Activated CD4-positive, alpha-beta T cell treated with anti-CD3 and anti-CD28 coated beads, Interleukin-2, amount 10 ng/mL, durations not matched to agents 24 days and 14 days (primary cell): Measurements from ENCODE around the gene BICD1. TPM values are rescaled to one million over a fixed set of nuclear protein-coding genes. Genes with fewer than 3 reads are reported as not detected.

Experiments used
- DNase-seq: peaks from one replicate; pipeline ENCODE4 v3.0.0; 2022
- H3K27ac Mint-ChIP-seq: one replicate; pipeline ENCODE4 v1.8.0; 2022; ENCODE audit warnings: mild to moderate bottlenecking, mixed read lengths
- H3K27me3 Mint-ChIP-seq: one replicate; pipeline ENCODE4 v1.8.0; 2022; ENCODE audit warnings: mixed read lengths
- H3K36me3 Mint-ChIP-seq: one replicate; pipeline ENCODE4 v1.8.0; 2022; ENCODE audit warnings: low read depth, mild to moderate bottlenecking, mixed read lengths
- H3K4me1 Mint-ChIP-seq: one replicate; pipeline ENCODE4 v1.8.0; 2021; ENCODE audit warnings: mixed read lengths
- H3K4me3 Mint-ChIP-seq: one replicate; pipeline ENCODE4 v1.8.0; 2022; ENCODE audit warnings: mild to moderate bottlenecking, moderate library complexity, mixed read lengths
- H3K9me3 Mint-ChIP-seq: one replicate; pipeline ENCODE4 v1.8.0; 2021; ENCODE audit warnings: mixed read lengths
- intact Hi-C: fragments of 100-400 bp; cut with micrococcal nuclease; formaldehyde crosslinking; loops from one replicate; pipeline ENCODE4 v1.15.1; 2023
- total RNA-seq: library from RNA; stranded (reverse); gene quantifications from 2 replicates; pipeline ENCODE4 v1.2.3, GENCODE V29; 2022

The BICD1 gene
- total RNA-seq, 1 donor from 2014 or later, result 18.2 TPM

DNA sequence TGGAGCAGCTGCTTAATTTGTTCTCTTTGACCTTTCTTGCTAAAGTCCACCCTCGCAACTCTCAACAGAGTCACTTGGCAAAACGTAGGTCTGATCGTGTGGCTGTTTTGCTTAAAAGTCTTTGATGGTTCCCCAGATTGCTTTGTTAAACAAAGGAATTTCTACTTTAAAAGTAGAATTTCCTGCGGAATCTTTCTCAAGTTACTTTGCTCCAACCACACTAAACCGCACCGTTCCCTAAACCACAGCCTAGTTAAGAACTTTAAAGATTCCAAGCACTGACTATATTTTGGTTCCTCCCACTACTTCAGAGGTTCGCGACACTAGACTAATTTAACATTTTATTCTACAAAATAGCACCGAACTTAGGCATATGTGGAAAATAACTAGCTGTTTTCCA lies 177.9 kb downstream of the BICD1 start:
- intact Hi-C loops, result no loop called here
- Mint-ChIP-seq H3K27me3 (no peaks in the 10 kb centered on the region), H3K27ac (no peak overlapping the region), H3K4me1 (no peaks in the 10 kb centered on the region), H3K4me3 (no peak overlapping the region), H3K36me3 (no peaks in the 10 kb centered on the region), H3K9me3 (no peaks in the 10 kb centered on the region)
- no peak for DNase-seq

DNA sequence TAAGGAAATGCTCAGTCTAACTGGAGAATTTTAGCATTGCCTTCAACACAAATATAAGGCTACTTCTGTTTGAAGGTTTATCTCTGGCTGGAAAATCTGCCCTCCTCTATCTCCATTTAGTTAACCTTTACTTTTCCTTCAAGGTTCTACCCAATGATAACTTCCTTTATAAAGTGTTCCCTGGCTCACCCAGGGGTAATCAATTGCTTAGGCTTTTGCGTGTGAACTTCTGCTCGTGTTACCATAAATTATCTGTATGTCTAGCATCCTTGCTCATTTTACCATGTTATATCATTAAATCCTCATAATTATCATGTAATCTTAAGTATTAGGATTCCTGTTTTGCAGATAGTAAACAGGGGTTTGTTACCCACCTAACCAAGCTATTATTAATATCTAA lies 178.4 kb downstream of the BICD1 start:
- H3K9me3 Mint-ChIP-seq, result no peaks in the 10 kb centered on the region
- H3K4me1 Mint-ChIP-seq, result no peaks in the 10 kb centered on the region
- intact Hi-C loops, result no loop called here
- H3K27me3 Mint-ChIP-seq, result no peaks in the 10 kb centered on the region
- H3K4me3 Mint-ChIP-seq, result no peak overlapping the region
- no peak overlapping the region for H3K27ac Mint-ChIP-seq
- H3K36me3 Mint-ChIP-seq, result no peaks in the 10 kb centered on the region
- no peak for DNase-seq

DNA sequence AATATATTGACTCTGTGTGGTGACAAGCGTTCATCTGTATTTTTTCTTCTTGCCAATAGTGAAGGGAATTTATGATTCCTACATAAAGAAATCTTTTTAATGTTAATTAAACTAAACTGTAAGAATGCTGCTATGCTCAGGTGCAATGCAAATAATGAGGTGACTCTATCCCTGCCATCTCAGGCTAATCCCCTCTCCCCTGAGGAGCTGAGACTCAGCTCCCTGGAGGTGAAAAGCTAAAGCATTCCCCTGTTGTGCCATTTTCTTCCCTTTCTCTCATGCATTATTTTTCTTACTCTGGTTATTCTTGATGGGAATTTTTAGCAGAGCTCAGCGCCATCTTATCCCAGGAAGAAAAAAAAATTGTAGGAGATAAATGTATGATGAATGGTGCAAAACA lies 178.8 kb downstream of the BICD1 start:
- Mint-ChIP-seq H3K4me1 (no peaks in the 10 kb centered on the region), H3K27me3 (no peaks in the 10 kb centered on the region), H3K36me3 (no peaks in the 10 kb centered on the region), H3K9me3 (no peaks in the 10 kb centered on the region), H3K4me3 (no peak overlapping the region), H3K27ac (no peak overlapping the region)
- no peak for DNase-seq
- intact Hi-C loops, result no loop called here

DNA sequence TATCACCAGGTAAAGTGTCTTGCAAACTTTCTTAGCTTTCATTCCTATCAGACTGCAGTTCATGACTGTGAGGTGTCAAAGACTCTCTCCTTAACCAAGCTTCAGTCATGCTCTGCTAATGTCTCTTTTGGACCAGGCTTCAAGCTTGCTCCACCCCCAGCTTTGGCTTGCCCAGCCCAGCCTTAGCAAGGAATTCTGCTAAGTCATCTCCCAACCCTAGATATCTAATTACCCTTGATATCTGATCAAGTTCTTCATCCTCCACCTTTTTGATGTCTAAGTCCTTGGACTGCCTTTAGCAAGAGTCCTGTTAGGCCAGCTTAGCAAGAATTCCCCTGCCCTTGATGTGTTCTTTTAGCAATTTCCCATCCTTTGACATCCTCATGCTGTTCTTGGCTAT lies 183.8 kb downstream of the BICD1 start:
- no peak for DNase-seq
- intact Hi-C loops, result no loop called here
- Mint-ChIP-seq H3K4me1 (no peaks in the 10 kb centered on the region), H3K36me3 (no peaks in the 10 kb centered on the region), H3K4me3 (no peak overlapping the region), H3K27ac (no peak overlapping the region), H3K9me3 (no peaks in the 10 kb centered on the region), H3K27me3 (no peaks in the 10 kb centered on the region)

DNA sequence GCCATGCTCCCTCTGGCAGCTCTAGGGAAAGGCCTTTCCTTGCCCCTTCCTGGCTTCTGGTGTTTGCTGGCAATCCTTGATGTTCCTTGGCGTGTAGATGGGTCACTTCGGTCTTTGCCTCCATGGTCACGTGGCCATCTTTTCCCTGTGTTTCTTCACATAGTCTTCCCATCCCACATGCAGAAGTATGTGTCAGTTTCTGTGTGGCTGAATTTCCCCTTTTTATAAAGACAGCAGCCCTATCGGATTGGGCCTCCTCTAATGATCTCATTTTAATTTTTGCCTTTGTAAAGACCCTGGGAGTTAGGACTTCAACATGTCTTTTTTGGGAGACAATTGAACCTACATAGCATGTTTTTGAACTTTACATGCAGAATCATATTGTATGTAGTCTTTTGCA lies 185.5 kb downstream of the BICD1 start:
- no peaks in the 10 kb centered on the region for H3K9me3 Mint-ChIP-seq
- DNase-seq, result no peak
- intact Hi-C loops, result no loop called here
- no peaks in the 10 kb centered on the region for H3K27me3 Mint-ChIP-seq
- H3K4me1 Mint-ChIP-seq, result no peaks in the 10 kb centered on the region
- H3K27ac Mint-ChIP-seq, result no peak overlapping the region
- no peaks in the 10 kb centered on the region for H3K36me3 Mint-ChIP-seq
- H3K4me3 Mint-ChIP-seq, result no peak overlapping the region

DNA sequence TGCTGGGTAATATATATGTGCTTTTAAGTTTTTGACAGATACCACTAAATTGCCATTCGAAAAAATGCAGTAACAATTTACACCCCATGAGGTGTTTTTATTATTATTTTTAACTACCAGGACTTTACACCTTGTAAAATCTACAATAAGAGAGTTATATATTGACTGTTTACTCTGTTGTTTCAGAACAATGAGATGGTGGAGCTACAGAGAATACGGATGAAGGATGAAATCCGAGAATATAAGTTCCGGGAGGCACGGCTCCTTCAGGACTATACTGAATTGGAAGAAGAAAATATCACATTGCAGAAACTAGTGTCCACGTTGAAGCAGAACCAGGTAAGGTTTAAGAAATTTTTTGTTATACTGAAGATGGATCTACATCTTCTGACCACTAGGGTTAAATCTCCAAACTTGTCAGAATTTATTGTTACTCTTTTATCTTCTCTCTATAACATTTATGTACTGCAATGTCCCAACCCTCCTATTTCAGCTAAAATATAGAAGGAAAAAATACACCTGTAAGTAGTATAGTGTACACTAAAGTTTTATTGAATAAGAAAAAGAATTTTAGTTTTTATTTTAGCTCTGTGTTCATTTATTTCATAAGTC lies 187.3 kb downstream of the BICD1 start:
- intact Hi-C loops, result no loop called here
- no peak for DNase-seq
- no peaks in the 10 kb centered on the region for H3K36me3 Mint-ChIP-seq
- H3K9me3 Mint-ChIP-seq, result no peaks in the 10 kb centered on the region
- H3K27ac Mint-ChIP-seq, result no peak overlapping the region
- H3K4me3 Mint-ChIP-seq, result no peak overlapping the region
- no peaks in the 10 kb centered on the region for H3K27me3 Mint-ChIP-seq
- no peaks in the 10 kb centered on the region for H3K4me1 Mint-ChIP-seq

DNA sequence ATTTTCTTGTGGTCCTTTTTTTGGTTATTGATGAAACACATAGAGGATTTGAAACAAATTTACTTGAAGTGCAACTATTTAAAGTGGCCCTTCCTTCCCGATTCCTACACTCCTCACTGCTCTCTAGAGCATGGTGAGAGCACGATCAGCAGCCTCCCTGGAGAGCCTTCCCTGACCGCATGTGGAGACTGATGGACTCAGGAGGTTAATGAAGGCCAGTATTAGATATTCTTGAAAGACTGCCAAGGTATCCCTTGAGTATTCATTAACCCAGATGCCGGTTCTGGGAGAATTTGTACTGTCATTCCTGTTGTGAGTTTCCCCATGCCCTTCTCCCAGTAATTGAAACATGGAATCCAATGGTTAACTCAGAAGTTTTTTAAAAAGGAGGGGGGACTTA lies 189.9 kb downstream of the BICD1 start:
- Mint-ChIP-seq H3K4me3 (no peak overlapping the region), H3K27ac (no peak overlapping the region), H3K9me3 (no peaks in the 10 kb centered on the region), H3K4me1 (no peaks in the 10 kb centered on the region), H3K36me3 (no peaks in the 10 kb centered on the region), H3K27me3 (no peaks in the 10 kb centered on the region)
- DNase-seq, result no peak
- intact Hi-C loops, result no loop called here

DNA sequence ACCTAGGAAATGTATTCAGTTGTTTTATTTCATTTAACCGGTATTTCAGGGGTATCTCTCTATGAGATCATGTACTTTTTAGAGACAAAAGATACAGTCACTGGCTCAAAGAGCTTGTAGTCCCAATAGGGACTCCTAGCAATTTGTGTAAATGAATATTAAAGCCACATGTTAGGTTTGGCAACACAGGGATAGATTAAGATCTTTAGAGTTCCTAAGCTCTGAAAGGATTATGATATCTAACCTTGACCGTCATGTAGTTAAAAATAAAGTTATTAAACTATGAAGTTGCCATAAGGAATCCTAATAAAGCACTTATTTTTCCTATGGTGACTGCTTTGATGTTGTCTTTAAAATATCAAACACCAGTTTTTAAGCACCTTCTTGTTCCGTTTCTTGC lies 192.3 kb downstream of the BICD1 start:
- Mint-ChIP-seq H3K4me1 (no peaks in the 10 kb centered on the region), H3K27ac (no peak overlapping the region), H3K36me3 (no peaks in the 10 kb centered on the region)

DNA sequence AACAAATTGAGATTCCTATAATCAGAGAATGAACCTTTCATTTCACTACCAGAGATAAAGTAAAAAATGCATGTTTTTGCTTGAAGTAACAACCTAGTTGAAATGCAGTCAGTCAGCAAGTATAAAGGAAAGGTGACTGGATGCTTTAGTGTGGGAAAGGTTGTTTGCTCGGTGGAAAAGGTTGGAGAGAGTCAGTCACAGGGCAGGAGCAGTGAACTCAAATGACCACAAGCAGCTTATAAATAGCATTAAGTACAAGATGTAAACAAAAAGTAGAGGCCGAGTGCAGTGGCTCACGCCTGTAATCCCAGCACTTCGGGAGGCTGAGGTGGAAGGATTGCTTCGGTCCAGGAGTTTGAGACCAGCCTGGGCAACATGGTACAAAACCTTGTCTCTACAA lies 194.6 kb downstream of the BICD1 start:
- H3K27ac Mint-ChIP-seq, result no peak overlapping the region
- H3K4me3 Mint-ChIP-seq, result no peak overlapping the region
- H3K9me3 Mint-ChIP-seq, result no peaks in the 10 kb centered on the region
- no peaks in the 10 kb centered on the region for H3K36me3 Mint-ChIP-seq
- H3K4me1 Mint-ChIP-seq, result no peaks in the 10 kb centered on the region
- no peak for DNase-seq
- no peaks in the 10 kb centered on the region for H3K27me3 Mint-ChIP-seq
- intact Hi-C loops, result no loop called here

More for the DNA sequence above, 192.3 kb downstream of the BICD1 start:
- Mint-ChIP-seq H3K27me3 (no peaks in the 10 kb centered on the region), H3K9me3 (no peaks in the 10 kb centered on the region), H3K4me3 (no peak overlapping the region)
- no peak for DNase-seq
- intact Hi-C loops, result no loop called here

DNA sequence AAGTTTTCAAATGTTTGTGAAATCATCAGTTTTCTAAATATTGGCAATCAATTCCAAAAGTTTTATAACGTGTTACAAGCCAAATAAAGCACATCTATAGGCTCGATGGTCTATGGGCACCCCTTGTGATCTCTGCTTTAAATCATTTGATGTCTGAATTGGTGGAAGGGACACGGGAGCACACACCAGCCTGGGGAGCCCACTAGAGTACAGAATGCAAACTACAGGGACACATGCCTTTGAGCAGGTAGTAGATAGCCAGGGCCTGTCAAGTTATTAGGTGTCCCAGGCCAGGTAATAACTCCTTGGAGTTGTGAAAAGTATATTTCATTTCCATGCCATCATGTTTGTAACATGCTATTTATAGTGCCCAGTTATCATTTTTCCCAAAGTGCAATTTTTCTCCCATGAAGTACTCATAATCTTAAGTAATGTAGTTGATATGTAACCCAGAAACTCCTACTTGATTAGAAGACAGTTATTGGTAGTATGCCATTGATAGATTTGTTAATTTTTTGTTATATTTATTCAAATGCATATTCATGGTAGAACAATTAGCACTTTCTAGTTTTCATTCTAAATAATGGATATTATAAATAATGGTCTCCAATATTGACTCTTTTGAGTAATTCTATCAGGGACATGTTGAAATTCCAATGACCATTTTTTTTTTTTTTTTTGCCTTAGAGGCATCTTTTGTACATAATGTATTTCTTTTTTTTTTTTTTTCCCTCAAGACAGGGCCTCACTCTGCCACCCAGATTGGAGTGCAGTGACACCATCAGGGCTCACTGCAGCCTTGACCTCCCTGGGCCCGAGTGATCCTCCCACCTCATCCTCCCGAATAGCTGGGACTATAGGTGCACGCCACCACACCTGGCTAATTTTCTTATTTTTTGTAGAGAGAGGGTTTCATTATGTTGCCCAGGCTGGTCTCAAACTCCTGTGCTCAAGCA lies 195.8 kb downstream of the BICD1 start:
- no peak overlapping the region for H3K27ac Mint-ChIP-seq

DNA sequence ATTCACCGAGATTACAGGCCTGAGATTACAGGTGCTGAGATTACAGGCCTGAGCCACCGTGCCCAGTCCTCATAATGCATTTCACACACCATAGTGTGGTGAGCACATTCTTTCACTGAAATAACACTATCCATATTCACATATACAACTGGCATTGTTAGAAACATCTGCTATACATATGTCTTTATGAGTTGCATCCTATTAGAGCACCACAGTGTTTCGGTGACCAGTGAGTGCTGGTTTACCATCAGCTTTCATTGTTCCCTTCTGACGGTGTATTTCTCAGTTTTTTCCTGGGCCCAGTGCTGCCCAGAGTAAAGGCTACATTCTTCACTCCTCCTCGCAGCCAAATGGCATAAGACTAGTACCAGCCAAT lies 196.5 kb downstream of the BICD1 start:
- no peak for DNase-seq
- Mint-ChIP-seq H3K4me3 (no peak overlapping the region), H3K27ac (no peak overlapping the region), H3K4me1 (no peaks in the 10 kb centered on the region), H3K36me3 (no peaks in the 10 kb centered on the region), H3K9me3 (no peaks in the 10 kb centered on the region), H3K27me3 (no peaks in the 10 kb centered on the region)
- intact Hi-C loops, result no loop called here

More for the DNA sequence above, 195.8 kb downstream of the BICD1 start:
- Mint-ChIP-seq H3K9me3 (no peaks in the 10 kb centered on the region), H3K27me3 (no peaks in the 10 kb centered on the region), H3K4me3 (no peak overlapping the region), H3K36me3 (no peaks in the 10 kb centered on the region), H3K4me1 (no peaks in the 10 kb centered on the region)
- intact Hi-C loops, result no loop called here
- DNase-seq, result peak; percentile 65

DNA sequence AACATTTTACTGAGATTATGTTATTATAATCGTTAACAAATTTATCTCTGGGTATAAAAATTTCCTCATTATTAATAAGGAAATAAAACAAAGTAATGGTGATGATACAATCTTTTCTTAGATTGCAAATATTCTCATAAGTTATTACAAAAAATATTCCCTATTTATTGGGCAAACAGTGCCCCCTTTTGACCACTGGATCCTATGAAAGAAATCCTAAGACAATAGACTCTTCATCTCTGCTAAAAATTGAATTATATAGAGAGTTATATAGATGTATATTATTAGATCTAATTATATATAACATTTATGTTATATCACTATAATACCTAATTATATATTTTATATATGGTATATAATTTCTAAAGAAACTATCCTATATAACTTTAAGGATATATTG lies 198.5 kb downstream of the BICD1 start:
- H3K36me3 Mint-ChIP-seq, result no peaks in the 10 kb centered on the region
- no peak overlapping the region for H3K27ac Mint-ChIP-seq
- no peaks in the 10 kb centered on the region for H3K4me1 Mint-ChIP-seq
- no peaks in the 10 kb centered on the region for H3K9me3 Mint-ChIP-seq
- H3K4me3 Mint-ChIP-seq, result no peak overlapping the region
- no peaks in the 10 kb centered on the region for H3K27me3 Mint-ChIP-seq
- no peak for DNase-seq
- intact Hi-C loops, result no loop called here

DNA sequence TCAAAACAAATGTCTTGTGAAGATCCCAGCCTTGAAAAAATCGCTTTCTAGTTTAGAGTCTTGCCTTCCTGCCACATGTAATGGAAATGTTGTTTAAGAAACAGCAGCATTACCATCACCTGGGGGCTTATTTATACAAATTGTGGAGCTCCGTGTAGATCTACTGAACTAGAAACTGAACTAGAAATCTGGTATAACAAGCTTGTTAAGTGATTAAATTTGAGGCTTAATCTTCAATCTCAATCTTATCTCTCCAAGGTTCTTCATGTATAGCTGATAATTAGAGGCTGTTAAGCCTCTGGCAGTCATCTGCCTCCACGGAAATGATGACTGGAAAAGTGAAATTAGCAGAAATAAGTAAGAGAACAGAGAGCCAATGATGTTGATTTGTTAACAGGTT lies 200.7 kb downstream of the BICD1 start:
- Mint-ChIP-seq H3K36me3 (no peaks in the 10 kb centered on the region), H3K9me3 (no peaks in the 10 kb centered on the region), H3K27ac (no peak overlapping the region), H3K27me3 (peaks cover 2% of the 10 kb centered on the region), H3K4me3 (no peak overlapping the region), H3K4me1 (peaks cover 3% of the 10 kb centered on the region)
- intact Hi-C loops, result no loop called here
- DNase-seq, result no peak

DNA sequence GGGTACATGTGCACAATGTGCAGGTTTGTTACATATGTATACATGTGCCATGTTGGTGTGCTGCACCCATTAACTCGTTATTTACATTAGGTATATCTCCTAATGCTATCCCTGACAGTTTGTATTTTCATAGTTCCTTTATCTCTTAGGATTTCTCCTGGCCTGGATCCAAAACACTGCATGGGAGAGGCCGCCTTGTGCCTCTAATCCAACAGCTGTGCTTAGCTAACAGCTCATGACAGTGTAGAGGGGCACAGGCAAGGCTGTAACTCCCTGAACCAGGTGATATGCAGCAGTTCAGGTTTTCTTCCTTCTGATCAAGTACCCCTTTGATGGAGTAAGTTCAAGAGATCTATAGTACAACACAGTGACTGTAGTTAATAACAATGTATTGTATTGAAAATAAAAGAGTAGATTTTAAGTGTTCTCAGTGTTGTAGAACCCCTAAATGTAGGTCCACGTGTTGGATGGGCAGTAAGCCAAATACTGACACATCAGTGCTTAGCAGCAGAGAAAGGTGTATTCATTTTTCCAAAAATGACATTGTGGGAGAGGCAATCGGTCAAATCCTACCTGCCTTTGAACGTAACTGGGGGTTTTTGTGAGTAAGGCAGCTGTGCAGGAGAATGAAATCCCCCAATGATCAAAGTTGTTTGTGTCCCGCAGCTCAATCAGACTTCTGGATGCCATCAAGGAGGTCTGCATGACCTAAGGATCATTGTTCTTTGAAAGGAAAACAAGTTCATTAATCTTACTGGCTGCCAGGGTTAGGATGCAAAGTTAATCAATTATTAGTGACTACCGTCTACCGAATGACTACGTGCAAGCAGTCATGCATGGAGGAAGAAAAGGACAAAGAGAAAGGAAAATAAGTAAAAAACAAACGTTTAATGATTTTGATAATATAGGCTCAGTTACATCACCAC lies 203.4 kb downstream of the BICD1 start:
- Mint-ChIP-seq H3K27me3 (peaks cover 2% of the 10 kb centered on the region), H3K27ac (no peak overlapping the region), H3K4me1 (peaks cover 3% of the 10 kb centered on the region), H3K4me3 (no peak overlapping the region), H3K36me3 (no peaks in the 10 kb centered on the region), H3K9me3 (no peaks in the 10 kb centered on the region)
- intact Hi-C loops, result loop anchor here (5.0 to 10.0 kb wide), 2 partner anchors 348 to 905 kb away; no protein-coding TSS in a partner anchor
- DNase-seq, result no peak
